GM19328 (cell line): ENCODE data around the gene F8A1.
"Not testable (repeated sequence)": the region's sequence is repeated elsewhere in the genome, so short reads cannot be mapped to it uniquely, and the experiment has no call there.

Source experiments
- ATAC-seq: cut with Tn5 transposase; IDR thresholded peaks from one replicate; pipeline ENCODE4 v1.9.1; 2021; ENCODE audit warnings: mild to moderate bottlenecking, moderate library complexity; ENCODE audit not compliant: unreplicated experiment

The F8A1 gene

DNA sequence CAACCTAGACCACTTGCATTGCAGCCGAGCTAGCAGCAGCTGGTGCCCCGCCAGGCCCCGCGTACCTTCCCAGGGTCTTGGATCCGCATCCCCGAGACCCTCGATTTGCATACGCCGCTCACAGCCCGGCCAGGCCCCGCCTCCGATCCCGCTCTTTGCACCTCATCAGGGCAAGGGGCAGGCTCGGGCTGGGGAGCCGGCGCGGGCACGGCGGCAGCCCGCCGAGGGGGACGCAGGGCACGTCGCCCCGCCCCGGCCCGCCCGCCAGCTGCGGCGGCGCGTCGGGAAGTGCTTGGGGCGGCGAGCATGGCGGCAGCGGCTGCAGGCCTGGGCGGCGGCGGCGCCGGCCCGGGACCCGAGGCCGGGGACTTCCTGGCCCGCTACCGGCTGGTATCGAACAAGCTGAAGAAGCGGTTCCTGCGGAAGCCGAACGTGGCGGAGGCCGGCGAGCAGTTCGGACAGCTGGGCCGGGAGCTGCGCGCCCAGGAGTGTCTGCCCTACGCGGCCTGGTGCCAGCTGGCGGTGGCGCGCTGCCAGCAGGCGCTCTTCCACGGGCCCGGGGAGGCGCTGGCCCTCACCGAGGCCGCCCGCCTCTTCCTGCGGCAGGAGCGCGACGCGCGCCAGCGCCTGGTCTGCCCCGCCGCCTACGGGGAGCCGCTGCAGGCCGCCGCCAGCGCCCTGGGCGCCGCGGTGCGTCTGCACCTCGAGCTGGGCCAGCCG is at the start of gene F8A1:
Gene F8A1 (plus strand): TSS at position 287 of the 720 bp plus-strand sequence. CDS start 20 bp downstream, at position 307.
- ATAC-seq = peak; percentile 61

DNA sequence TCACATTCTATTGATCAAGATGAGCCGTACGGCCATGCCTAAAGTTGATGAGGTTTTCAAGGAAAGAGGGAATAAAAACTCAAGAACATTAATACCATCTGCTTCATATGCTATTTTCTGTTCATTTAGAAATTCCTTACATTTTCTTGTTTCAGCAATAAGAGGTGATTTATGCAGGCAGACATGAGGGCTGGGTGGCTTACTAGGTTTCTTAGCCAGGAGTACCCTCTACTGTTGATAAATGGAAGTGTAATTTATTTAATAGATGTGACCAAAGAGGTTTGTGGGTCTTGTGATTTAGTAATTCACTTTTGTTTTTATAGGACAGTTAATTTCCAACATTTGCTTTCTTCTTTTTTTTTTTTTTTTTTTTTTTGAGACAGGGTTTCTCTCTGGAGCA is 45.3 kb upstream of the F8A1 start:
- ATAC-seq = no peak

DNA sequence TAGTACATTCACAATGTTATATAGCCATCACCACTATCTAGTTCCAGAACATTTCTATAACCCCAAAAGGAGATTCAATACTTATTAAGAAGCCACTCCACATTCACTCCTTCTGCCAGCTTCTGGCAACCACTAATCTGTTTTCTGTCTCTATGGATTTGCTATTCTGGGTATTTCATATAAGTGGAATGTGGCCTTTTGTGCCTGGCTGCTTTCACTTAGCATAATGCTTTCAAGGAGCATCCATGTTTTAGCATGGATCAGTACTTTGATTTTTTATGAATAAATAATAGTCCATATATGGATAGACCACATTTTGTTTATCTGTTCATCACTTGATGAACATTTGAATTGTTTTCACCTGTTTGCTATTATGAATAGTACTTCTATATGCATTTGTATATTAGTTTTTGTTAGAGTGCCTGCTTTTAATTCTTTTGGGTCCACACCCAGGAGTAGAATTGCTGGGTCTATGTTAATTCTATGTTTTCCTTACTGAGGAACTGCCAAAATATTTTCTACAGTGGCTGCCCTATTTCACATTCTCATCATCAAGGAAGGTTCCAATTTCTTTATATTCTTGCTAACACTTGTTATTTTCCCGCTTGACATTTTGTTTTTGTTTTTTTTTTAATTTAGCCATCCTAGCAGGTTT is 35.1 kb upstream of the F8A1 start:
- no peak for ATAC-seq

DNA sequence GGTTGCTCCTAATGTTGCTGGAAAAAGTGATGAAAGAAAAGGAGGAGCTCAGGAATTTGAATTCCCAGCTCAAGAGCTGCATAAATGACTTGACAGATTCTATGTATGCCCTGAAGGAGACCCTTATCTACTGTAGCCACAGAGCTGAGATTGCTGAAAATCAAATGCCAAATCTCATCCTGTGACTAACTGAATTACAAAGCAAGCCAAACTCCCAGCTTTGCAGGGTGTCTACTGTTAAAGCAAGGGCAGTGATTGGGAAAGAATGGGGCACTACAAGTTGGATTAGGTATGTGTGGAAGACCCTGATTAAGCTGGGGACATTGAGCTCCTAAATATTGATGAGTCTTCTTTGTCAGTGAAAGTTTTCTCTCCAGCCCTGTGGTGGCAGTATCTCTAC is 30.9 kb upstream of the F8A1 start:
- ATAC-seq = no peak

DNA sequence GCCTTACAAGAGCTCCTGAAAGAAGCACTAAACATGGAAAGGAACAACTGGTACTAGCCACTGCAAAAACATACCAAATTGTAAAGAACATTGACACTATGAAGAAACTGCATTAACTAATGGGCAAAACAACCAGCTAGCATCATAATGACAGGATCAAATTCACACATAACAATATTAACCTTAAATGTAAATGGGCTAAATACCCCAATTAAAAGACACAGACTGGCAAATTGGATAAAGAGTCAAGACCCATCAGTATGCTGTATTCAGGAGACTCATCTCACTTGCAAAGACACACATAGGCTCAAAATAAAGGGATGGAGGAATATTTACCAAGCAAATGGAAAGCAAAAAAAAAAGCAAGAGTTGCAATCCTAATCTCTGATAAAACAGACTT is 17.6 kb upstream of the F8A1 start:
- not testable (repeated sequence) for ATAC-seq

DNA sequence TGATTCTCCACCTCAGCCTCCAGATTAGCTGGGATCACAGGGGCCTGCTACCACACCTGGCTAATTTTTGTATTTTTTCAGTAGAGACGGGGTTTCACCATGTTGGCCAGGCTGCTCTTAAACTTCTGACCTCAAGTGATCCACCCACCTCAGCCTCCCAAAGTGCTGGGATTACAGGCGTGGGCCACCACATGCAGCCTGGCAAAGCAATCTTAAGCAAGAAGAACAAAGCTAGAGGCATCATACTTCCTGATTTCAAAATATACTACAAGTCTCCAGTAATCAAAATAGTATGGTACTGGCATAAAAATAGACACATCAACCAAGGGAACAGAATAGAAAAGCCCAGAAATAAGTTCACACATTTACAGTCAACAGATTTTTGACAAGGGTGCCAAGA is 12.8 kb upstream of the F8A1 start:
- ATAC-seq = no peak

DNA sequence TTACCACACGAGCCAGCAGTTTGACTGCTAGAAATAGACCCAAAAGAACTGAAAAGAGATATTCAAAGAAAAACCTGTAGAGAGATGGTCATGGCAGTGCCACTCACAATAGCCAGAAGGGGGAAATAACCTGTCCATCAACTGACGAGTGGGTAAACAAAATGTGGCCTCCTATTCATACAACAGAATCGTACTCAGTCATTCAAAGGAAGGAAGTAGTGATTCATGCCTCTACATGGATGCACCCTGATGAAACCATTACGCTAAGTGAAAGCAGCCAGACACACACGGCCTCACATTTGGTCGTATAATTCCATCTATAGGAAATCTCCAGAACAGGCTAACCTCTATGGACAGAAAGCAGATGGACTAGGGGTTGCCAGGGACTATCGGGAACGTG is 2.1 kb upstream of the F8A1 start:
- ATAC-seq = not testable (repeated sequence)

DNA sequence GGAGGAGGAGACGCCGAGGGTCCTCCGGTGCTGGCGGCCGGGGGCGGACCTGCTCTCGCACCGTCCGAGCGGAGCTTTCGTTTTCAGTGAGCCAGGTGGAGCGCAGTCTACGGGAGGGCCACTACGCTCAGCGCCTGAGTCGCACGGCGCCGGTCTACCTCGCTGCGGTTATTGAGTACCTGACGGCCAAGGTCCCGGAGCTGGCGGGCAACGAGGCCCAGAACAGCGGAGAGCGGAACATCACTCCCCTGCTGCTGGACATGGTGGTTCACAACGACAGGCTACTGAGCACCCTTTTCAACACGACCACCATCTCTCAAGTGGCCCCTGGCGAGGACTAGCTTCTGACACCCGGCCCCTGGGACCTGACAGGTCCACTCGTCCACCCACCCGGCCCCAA is 1.1 kb upstream of the F8A1 start:
- ATAC-seq = not testable (repeated sequence)

DNA sequence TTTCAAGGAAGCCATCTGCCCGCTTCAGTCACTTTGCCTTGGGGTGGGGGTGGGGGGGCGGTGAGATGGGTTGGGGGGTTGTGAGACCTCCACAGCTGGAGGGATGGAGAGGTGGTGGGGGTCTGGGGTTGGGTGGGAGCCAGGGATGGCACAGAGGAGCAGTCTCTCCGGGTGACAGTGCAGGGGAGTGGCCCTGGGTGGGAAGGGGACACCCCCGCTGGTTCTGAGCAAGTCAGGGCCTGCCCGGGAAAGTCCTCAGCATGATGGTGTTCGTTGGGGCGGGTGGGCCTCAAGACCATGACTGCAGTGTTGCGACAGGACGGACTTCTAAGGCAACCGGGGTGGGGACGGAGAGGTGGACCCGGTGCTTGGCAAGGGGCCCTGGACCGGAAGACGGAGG is 606 bp upstream of the F8A1 start:
- not testable (repeated sequence) for ATAC-seq

DNA sequence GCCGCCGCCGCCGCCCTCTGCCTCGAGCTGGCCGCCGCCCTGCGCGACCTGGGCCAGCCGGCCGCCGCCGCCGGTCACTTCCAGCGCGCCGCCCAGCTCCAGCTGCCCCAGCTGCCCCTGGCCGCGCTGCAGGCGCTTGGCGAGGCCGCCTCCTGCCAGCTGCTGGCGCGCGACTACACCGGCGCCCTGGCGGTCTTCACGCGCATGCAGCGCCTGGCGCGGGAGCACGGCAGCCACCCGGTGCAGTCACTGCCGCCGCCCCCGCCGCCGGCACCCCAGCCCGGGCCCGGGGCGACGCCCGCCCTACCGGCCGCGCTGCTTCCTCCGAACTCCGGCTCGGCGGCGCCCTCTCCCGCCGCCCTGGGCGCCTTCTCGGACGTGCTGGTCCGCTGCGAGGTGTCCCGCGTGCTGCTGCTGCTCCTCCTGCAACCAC is 650 bp downstream of the F8A1 start:
- peak; percentile 52 for ATAC-seq

DNA sequence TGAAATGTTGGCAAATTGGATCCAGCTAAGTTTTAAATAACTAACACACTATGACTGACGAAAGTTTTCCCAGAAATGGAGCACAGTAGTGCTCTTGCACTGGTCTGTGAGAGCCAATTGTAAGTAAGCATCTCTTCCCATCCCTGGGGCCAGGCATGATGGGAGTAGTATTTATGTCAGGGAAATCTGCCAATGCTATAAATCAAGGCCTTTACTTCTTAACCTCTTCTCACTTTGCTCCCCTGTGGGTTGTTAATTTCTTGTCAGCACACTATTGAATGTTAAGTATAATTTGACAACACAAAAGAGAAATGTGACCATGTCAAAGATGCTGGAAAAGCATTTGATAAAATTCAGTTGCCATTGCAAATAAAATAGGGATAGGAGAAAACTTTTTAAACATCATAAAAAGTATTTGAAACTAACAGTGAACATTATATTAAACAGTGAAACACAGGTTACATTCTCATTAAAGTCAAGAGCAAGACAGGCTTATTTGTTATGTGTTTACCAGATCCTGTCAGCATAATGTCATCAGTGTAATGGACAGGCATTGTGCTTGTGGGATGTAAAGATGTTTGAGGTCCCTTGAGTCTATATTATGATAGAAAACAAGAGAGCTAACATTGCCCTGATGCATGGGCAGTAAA is 5.0 kb downstream of the F8A1 start:
- ATAC-seq = no peak

DNA sequence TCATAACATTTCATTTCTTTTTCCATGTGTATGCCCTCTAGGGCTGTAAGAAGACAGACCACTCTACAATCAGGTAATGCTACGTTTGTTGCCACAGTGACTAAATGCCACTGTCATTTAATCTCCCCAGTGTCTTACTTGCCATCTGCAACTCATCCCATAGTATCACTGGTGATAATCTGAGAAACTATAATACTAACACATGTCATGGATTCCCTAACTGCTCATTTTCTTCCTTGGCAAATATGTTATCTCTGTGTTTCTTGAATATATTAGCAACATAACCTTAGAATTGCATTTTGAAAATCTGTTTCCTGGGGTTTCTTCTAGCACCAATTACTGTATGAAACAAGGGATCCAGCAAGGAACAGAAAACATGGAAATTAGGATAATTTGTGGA is 6.1 kb downstream of the F8A1 start:
- ATAC-seq = no peak

DNA sequence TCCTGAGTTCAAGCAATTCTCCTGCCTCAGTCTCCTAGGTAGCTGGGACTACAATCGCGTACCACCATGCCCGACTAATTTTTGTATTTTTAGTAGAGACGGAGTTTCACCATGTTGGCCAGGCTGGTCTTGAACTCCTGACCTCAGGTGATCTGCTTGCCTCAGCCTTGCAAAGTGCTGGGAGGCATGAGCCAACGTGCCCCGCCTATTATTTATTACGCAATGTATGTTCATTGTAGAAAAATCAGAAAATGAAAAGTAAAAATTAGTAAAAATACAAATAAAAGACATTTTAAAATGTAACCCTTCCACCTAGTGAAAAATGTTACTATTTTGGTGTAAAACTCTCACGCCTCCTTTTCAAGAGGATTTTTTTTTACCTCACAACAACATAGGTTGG is 14.2 kb downstream of the F8A1 start:
- ATAC-seq = no peak

DNA sequence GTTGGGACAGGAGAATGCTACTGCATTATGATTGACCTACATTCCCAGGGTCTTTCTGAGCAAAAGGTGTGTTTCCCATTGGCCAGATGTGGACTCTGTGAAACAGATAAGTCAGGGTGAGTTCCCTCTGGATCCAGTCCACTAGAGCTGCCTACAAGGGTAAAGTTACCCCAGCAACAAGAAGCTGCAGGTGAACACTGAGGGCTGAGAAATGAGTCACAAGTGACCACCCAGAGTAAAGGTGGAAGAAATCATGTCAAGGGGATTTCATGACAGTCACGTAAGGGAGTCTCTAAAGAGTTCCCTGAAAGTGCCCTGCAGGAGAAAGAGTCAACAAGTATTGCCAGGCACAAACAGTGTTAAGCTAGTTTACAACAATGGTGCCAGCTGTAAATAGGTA is 16.3 kb downstream of the F8A1 start:
- ATAC-seq = no peak

DNA sequence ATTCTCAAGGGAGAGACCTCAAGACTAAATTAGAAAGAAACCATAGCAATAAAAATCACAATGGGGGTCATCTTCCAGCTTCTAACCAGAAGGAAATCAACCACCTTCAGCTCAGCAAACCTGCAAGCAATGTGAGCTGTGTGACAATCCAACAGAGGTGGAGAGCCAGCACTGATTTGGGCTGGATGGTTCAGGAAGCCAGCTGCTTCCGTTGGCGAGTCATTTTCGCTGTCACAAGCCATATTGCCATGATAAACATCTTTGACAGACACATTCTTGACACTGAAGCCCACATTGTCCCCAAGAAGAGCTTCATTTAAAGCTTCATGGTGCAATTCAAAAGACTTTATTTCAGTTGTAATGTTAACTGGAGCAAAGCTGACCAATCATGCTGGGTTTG is 22.7 kb downstream of the F8A1 start:
- no peak for ATAC-seq

DNA sequence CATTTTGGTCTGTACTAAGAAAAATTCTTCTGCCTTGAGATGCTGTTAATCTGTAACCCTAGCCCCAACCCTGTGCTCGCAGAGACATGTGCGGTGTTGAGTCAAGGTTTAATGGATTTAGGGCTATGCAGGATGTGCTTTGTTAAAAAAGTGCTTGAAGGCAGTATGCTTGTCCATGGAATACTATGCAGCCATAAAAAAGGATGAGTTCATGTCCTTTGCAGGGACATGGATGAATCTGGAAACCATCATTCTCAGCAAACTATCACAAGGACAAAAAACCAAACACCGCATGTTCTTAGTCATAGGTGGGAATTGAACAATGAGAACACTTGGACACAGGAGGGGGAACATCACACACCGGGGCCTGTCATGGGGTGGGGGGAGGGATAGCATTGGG is 23.9 kb downstream of the F8A1 start:
- not testable (repeated sequence) for ATAC-seq

DNA sequence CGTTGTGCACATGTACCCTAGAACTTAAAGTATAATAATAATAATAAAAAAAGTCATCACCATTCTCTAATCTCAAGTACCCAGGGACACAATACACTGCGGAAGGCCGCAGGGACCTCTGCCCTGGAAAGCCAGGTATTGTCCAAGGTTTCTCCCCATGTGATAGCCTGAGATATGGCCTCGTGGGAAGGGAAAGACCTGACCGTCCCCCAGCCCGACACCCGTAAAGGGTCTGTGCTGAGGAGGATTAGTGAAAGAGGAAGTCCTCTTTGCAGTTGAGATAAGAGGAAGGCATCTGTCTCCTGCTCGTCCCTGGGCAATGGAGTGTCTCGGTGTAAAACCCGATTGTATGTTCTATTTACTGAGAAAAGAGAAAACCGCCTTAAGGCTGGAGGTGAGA is 24.4 kb downstream of the F8A1 start:
- not testable (repeated sequence) for ATAC-seq

DNA sequence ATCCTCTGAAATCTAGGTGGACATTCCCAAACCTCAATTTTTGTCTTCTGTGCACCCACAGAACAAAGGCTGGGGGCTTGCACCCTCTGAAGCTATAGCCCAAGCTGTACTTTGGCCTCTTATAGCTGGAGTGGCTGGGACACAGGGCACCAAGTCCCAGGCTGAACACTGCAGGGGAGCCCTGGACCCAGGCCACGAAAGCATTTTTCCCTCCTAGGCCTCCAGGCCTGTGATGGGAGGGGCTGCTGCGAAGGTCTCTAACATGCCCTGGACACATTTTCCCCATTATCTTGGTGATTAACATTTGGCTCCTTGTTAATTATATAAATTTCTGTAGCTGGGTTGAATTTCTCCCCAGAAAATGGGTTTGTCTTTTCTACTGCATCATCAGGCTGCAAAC is 27.9 kb downstream of the F8A1 start:
- no peak for ATAC-seq

DNA sequence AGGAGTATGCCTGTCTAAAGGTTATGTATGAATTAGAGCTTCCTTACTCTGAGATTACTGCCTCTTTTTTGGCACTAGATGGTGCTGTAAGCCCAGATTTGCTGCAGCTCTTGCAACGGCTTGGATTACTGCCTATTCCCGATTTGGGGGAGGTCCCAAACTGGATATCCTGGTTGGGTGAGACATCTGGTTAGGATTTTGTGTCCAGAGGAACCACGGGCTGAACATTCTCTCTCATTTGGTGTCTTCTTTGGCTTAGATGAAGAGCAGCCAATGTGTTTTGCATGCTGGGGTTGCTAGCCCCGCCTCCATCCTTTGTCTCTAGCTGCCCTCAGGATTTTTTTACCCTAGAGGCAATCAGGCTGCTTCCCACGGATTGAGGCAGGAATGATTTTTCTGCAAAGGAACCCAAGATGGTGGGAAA is 31.9 kb downstream of the F8A1 start:
- peak; percentile 57 for ATAC-seq

DNA sequence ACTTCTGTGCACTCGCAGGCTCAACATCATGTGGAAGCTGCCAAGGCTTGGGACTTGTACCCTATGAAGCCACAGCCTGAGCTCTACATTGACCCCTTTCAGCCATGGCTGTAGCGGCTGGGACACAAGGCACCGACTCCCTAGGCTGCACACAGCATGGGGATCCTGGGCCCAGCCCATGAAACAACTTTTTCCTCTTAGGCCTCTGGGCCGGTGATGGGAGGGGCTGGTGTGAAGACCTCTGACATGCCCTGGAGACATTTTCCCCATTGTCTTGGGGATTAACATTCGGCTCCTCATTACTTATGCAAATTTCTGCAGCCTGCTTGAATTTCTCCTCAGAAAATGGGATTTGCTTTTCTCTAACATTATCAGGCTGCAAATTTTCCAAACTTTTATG is 38.6 kb downstream of the F8A1 start:
- ATAC-seq = not testable (repeated sequence)
